ENCODE measurements around the gene H2BK1. TPM values are rescaled to one million over a fixed set of nuclear protein-coding genes. Genes with fewer than 3 reads are reported as not detected.

The H2BK1 gene
- total and polyA plus RNA-seq, 2 of the 13 experiments (the other 11 are each of a cell fraction or from before 2014, with no cell fraction given): not detected

- TF ChIP-seq PRDM4 (CRISPR knock-in tag; IDR thresholded peaks at IDR 0.05; ENCODE audit: borderline replicate concordance): no peak
- peak; percentile 39 for TF ChIP-seq HNRNPLL (IDR thresholded peaks at IDR 0.05; ENCODE audit: low read depth, low read length, poor library complexity, severe bottlenecking)
These were observed 42.9 kb downstream of the H2BK1 start, which contains the start of gene GBX1 (continued) for GRCh38 chr7:151167197-151167961.

GRCh38 chr7:151166629-151167196 is 43.6 kb downstream of the H2BK1 start:
- peaks cover 9 to 71% of the 10 kb centered on the region in 2 experiments for H3K27me3 ChIP-seq (ENCODE audit: control insufficient read depth in 1 of 2, insufficient read depth in 2 of 2, low read length in 2 of 2)
- no peaks in the 10 kb centered on the region for H3K4me1 ChIP-seq (ENCODE audit: insufficient read depth, low read length)
- H3K4me2 ChIP-seq (ENCODE audit: low read depth, low read length): peak overlapping the region; percentile 66
- TF ChIP-seq FOXC1 (CRISPR knock-in tag; IDR thresholded peaks at IDR 0.05; ENCODE audit: borderline replicate concordance) (no peak), EZH2 (conservative IDR thresholded peaks at IDR 0.05; ENCODE audit: low read depth, low read length) (peak; percentile 84)
- H3K9me3 ChIP-seq (ENCODE audit: low read length): no peaks in the 10 kb centered on the region
- no TSS peak for BruUV-seq (replicated peaks)
- H3K36me3 ChIP-seq (replicated peaks in 1 of 2; ENCODE audit: control insufficient read depth in 1 of 2, insufficient read depth in 2 of 2, low read length in 2 of 2): no peaks in the 10 kb centered on the region
- no peak overlapping the region for H2AFZ ChIP-seq (ENCODE audit: low read length)
- in situ Hi-C loops (cut with HindIII; ENCODE audit: extremely low pct_ligation_motif_present, low pct_unique_long_range_greater_than_20kb) (no loop called here), intact Hi-C loops (cut with micrococcal nuclease; ENCODE audit: unreplicated experiment) (no loop called here)
- no peaks in the 10 kb centered on the region for H4K20me1 ChIP-seq (ENCODE audit: insufficient read depth, low read length)
- ChIA-PET POLR2A (no interaction called here), CTCF (ENCODE audit: low intra/inter-chr PET ratio, low total read pairs) (no interaction called here)
- no peaks in the 10 kb centered on the region for H3K79me2 ChIP-seq (ENCODE audit: insufficient read depth, low read length)
- ATAC-seq: no peak; the same call in 2 of the 3 replicates
- FAIRE-seq: no peak
- H3K27ac ChIP-seq (ENCODE audit: extremely low read length, insufficient read depth, low read length): no peak overlapping the region
- WGBS (ENCODE audit: low lambda C conversion rate): 37% methylated on average over 10 of the region's 31 CpGs
- H3K9ac ChIP-seq (ENCODE audit: insufficient read depth, low read depth, low read length): no peak overlapping the region
- peak overlapping the region in 2 of 3 experiments; percentile 47 to 71; a peak in 2 of 6 replicates for H3K4me3 ChIP-seq (replicated peaks in 1 of 3; ENCODE audit: insufficient read depth in 1 of 3, low read depth in 2 of 3, low read length in 3 of 3)
- no peak for DNase-seq (ENCODE audit: low spot score)
